ENCODE results near the gene EXOC8. TPM values are rescaled to one million over a fixed set of nuclear protein-coding genes. Genes with fewer than 3 reads are reported as not detected.

The EXOC8 gene
- total and polyA plus RNA-seq, 12 donors = 2.4 to 21.1 (median 14.1) TPM

DNA sequence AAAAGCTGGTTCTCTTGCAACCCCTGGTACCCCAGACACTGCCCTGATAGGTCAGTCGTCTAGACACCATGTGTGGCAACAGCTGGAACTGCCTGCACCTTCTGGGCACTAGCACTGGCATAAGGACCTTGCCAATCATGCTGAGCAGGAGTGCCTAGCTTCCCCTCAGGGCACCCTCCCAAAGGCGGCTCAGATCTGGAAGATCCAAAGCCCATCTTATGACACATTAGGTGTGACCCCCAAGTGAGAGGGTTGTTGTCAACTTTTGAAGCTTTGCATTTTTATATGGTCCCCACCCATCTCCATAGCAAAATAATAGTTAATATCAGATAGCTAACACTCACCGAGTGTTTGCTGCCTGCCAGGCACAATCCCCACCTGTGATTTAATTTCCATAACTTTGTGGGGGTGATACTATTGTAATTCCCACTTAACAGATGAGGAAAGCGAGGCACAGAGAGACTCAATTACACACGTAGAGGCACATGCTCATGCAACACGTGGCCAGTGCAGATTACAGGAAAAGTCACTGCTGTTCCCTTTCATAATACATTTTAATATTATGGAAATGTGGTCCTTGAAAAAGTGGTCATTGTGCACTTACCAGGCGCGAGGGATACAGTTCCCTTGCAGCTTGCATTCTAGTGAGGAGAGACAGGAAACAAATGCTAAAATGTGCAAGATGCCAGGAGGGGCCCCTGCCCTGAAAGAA, 25.8 kb downstream of the EXOC8 start:
- DNase-seq = no peak
- 71 to 80% (median 75%) methylated on average over 8 of the region's 8 CpGs for WGBS, 4 donors
- TF ChIP-seq POLR2A (IDR thresholded peaks at IDR 0.05) = no peak
- TF ChIP-seq, protein P1, sequence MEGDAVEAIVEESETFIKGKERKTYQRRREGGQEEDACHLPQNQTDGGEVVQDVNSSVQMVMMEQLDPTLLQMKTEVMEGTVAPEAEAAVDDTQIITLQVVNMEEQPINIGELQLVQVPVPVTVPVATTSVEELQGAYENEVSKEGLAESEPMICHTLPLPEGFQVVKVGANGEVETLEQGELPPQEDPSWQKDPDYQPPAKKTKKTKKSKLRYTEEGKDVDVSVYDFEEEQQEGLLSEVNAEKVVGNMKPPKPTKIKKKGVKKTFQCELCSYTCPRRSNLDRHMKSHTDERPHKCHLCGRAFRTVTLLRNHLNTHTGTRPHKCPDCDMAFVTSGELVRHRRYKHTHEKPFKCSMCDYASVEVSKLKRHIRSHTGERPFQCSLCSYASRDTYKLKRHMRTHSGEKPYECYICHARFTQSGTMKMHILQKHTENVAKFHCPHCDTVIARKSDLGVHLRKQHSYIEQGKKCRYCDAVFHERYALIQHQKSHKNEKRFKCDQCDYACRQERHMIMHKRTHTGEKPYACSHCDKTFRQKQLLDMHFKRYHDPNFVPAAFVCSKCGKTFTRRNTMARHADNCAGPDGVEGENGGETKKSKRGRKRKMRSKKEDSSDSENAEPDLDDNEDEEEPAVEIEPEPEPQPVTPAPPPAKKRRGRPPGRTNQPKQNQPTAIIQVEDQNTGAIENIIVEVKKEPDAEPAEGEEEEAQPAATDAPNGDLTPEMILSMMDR (IDR thresholded peaks at IDR 0.05) = no peak
- H3K9me3 ChIP-seq (replicated peaks in 1 of 3) = no peaks in the 10 kb centered on the region
- no peak overlapping the region for H3K4me3 ChIP-seq
- intact Hi-C loops (cut with DNase I) = no loop called here
- H3K27me3 ChIP-seq = no peaks in the 10 kb centered on the region
- no peaks in the 10 kb centered on the region for H3K4me1 ChIP-seq (replicated peaks in 1 of 2)
- no peak overlapping the region for H3K27ac ChIP-seq
- no peaks in the 10 kb centered on the region for H3K36me3 ChIP-seq (replicated peaks in 1 of 2)

GRCh38 chr1:231310391-231310934, 27.2 kb downstream of the EXOC8 start:
- H3K27me3 ChIP-seq = no peaks in the 10 kb centered on the region
- 91 to 93% (median 92%) methylated on average over 9 to 10 of the region's 10 CpGs for WGBS, 4 donors
- H3K9me3 ChIP-seq (replicated peaks in 1 of 3) = no peaks in the 10 kb centered on the region
- no peaks in the 10 kb centered on the region for H3K36me3 ChIP-seq (replicated peaks in 1 of 2)
- no peak for TF ChIP-seq POLR2A (IDR thresholded peaks at IDR 0.05)
- TF ChIP-seq, protein P1 (IDR thresholded peaks at IDR 0.05) = no peak
- no peak overlapping the region for H3K4me3 ChIP-seq
- H3K4me1 ChIP-seq (replicated peaks in 1 of 2) = no peaks in the 10 kb centered on the region
- no peak overlapping the region for H3K27ac ChIP-seq
- intact Hi-C loops (cut with DNase I) = no loop called here
- DNase-seq = no peak

- WGBS, 4 donors = 89 to 93% (median 91%) methylated on average over 3 of the region's 3 CpGs
- intact Hi-C loops (cut with DNase I) = no loop called here
- H3K27ac ChIP-seq = no peak overlapping the region
- H3K4me3 ChIP-seq = no peak overlapping the region
- DNase-seq = no peak
- no peaks in the 10 kb centered on the region for H3K9me3 ChIP-seq (replicated peaks in 1 of 3)
- H3K4me1 ChIP-seq (replicated peaks in 1 of 2) = no peaks in the 10 kb centered on the region
- TF ChIP-seq, protein P1 (IDR thresholded peaks at IDR 0.05) = no peak
- no peak for TF ChIP-seq POLR2A (IDR thresholded peaks at IDR 0.05)
- no peaks in the 10 kb centered on the region for H3K36me3 ChIP-seq (replicated peaks in 1 of 2)
- no peaks in the 10 kb centered on the region for H3K27me3 ChIP-seq
Measured at GRCh38 chr1:231301990-231302389, 35.7 kb downstream of the EXOC8 start.

DNA sequence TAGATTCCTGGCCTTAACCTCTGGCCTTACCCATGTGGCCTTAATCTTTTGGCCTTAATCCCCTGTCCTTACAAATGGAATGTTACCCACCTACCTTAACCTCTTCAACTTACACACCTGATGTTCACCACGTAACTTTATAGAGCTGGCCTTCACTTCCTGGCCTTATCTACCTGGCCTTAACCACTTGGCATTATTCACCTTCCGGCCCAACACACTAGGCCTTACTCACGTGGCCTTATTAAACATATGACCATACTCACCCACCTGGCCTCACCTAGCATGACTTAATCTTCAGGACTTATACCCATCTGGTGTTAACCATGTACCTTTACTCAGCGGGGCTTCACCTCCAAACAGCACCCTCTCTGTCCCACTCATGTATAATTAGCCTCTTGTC, 41.7 kb downstream of the EXOC8 start:
- no peak for DNase-seq
- H3K36me3 ChIP-seq (replicated peaks in 1 of 2) = no peaks in the 10 kb centered on the region
- H3K4me3 ChIP-seq = no peak overlapping the region
- no peaks in the 10 kb centered on the region for H3K27me3 ChIP-seq
- H3K9me3 ChIP-seq (replicated peaks in 1 of 3) = no peaks in the 10 kb centered on the region
- no peak for TF ChIP-seq POLR2A (IDR thresholded peaks at IDR 0.05)
- TF ChIP-seq, protein P1 (IDR thresholded peaks at IDR 0.05) = no peak
- H3K4me1 ChIP-seq (replicated peaks in 1 of 2) = no peaks in the 10 kb centered on the region
- WGBS, 4 donors = 93 to 98% (median 95%) methylated on average over 4 of the region's 4 CpGs
- intact Hi-C loops (cut with DNase I) = no loop called here
- no peak overlapping the region for H3K27ac ChIP-seq
